Measurements from ENCODE around the gene PRMT3.
"Not testable (repeated sequence)": the region's sequence is repeated elsewhere in the genome, so short reads cannot be mapped to it uniquely, and the experiment has no call there.

Gene PRMT3

GRCh38 chr11:20374741-20375300 lies 12.7 kb upstream of the PRMT3 start:
- no peak for DNase-seq (ENCODE audit: low spot score)

GRCh38 chr11:20376162-20376730 lies 11.3 kb upstream of the PRMT3 start:
- no peak for DNase-seq (ENCODE audit: low spot score)

- not testable (repeated sequence) for DNase-seq (ENCODE audit: low spot score)
These were observed 1.5 kb upstream of the PRMT3 start for GRCh38 chr11:20385996-20386395.

GRCh38 chr11:20388096-20389055 lies 860 bp downstream of the PRMT3 start:
- DNase-seq (ENCODE audit: low spot score), result no peak

GRCh38 chr11:20397281-20397680 lies 9.8 kb downstream of the PRMT3 start:
- DNase-seq (ENCODE audit: low spot score), result peak; percentile 28

GRCh38 chr11:20399498-20399897 lies 12.0 kb downstream of the PRMT3 start:
- DNase-seq (ENCODE audit: low spot score), result no peak

GRCh38 chr11:20403059-20403458 lies 15.5 kb downstream of the PRMT3 start:
- no peak for DNase-seq (ENCODE audit: low spot score)

GRCh38 chr11:20406484-20406883 lies 19.0 kb downstream of the PRMT3 start:
- no peak for DNase-seq (ENCODE audit: low spot score)

- DNase-seq (ENCODE audit: low spot score), result no peak
These were observed 19.8 kb downstream of the PRMT3 start for GRCh38 chr11:20407344-20407743.

- DNase-seq (ENCODE audit: low spot score), result no peak
These were observed 27.9 kb downstream of the PRMT3 start for GRCh38 chr11:20415432-20415831.

GRCh38 chr11:20417771-20418170 lies 30.3 kb downstream of the PRMT3 start:
- DNase-seq (ENCODE audit: low spot score), result no peak

GRCh38 chr11:20421946-20422345 lies 34.4 kb downstream of the PRMT3 start:
- no peak for DNase-seq (ENCODE audit: low spot score)

GRCh38 chr11:20429216-20429615 lies 41.7 kb downstream of the PRMT3 start:
- no peak for DNase-seq (ENCODE audit: low spot score)

- DNase-seq (ENCODE audit: low spot score), result no peak
These were observed 51.1 kb downstream of the PRMT3 start for GRCh38 chr11:20438637-20439036.

GRCh38 chr11:20443596-20443995 lies 56.1 kb downstream of the PRMT3 start:
- DNase-seq (ENCODE audit: low spot score), result peak; percentile 15

GRCh38 chr11:20444535-20444934 lies 57.0 kb downstream of the PRMT3 start:
- no peak for DNase-seq (ENCODE audit: low spot score)

- no peak for DNase-seq (ENCODE audit: low spot score)
These were observed 61.3 kb downstream of the PRMT3 start for GRCh38 chr11:20448834-20449233.

GRCh38 chr11:20450829-20451228 lies 63.3 kb downstream of the PRMT3 start:
- DNase-seq (ENCODE audit: low spot score), result no peak

- DNase-seq (ENCODE audit: low spot score), result no peak
These were observed 64.1 kb downstream of the PRMT3 start for GRCh38 chr11:20451568-20451967.

GRCh38 chr11:20452585-20452984 lies 65.1 kb downstream of the PRMT3 start:
- DNase-seq (ENCODE audit: low spot score), result no peak

GRCh38 chr11:20453657-20454316 lies 66.3 kb downstream of the PRMT3 start:
- DNase-seq (ENCODE audit: low spot score), result no peak

- no peak for DNase-seq (ENCODE audit: low spot score)
These were observed 69.7 kb downstream of the PRMT3 start for GRCh38 chr11:20457001-20457799.

All from kidney capillary endothelial cell (primary cell).